ENCODE measurements around the gene SMARCA5.
"Not testable (repeated sequence)": the region's sequence is repeated elsewhere in the genome, so short reads cannot be mapped to it uniquely, and the experiment has no call there.

Gene SMARCA5, protein sequence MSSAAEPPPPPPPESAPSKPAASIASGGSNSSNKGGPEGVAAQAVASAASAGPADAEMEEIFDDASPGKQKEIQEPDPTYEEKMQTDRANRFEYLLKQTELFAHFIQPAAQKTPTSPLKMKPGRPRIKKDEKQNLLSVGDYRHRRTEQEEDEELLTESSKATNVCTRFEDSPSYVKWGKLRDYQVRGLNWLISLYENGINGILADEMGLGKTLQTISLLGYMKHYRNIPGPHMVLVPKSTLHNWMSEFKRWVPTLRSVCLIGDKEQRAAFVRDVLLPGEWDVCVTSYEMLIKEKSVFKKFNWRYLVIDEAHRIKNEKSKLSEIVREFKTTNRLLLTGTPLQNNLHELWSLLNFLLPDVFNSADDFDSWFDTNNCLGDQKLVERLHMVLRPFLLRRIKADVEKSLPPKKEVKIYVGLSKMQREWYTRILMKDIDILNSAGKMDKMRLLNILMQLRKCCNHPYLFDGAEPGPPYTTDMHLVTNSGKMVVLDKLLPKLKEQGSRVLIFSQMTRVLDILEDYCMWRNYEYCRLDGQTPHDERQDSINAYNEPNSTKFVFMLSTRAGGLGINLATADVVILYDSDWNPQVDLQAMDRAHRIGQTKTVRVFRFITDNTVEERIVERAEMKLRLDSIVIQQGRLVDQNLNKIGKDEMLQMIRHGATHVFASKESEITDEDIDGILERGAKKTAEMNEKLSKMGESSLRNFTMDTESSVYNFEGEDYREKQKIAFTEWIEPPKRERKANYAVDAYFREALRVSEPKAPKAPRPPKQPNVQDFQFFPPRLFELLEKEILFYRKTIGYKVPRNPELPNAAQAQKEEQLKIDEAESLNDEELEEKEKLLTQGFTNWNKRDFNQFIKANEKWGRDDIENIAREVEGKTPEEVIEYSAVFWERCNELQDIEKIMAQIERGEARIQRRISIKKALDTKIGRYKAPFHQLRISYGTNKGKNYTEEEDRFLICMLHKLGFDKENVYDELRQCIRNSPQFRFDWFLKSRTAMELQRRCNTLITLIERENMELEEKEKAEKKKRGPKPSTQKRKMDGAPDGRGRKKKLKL

GRCh38 chr4:143513314-143514168 lies at the start of gene SMARCA5:
Gene SMARCA5 (plus strand): TSS chr4:143513702. CDS start chr4:143513925, 223 bp downstream.
- peak; percentile 90 for DNase-seq (ENCODE audit: low read depth)

DNA sequence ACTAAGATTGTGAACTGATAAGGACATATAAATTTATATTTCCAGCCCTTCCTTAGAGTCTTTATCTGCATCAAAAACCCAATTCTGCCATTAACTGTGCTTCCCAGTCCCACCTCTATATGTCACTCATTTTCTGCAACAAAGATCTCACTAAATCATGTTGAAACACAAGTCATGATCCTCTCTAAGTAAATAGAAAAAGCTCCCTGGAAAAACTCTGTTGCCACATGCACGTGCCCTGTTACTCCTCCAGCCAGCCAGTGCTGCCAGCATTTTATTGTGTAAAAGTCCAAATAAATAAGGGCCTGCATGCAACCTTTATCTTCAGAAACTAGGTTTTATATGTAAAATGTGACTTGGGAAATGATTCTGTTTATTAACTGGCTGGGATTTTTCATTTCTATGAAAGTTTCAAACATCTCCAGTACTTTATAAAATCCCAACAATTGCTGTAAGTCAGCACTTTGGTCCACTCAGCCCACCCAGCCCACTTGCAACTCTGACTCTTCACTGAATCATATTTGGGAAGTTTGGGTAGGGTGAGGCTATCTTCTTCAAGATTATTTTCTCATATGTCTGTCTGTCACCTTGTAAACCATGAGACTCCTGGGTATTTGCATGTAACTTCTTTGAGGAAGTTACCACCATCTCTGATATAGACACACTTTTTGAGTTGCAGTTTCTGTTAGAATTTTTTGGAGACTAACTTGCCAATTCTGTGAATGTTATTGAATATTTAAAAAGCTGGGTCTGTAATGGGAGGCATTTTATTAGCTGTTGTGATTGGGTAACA lies 40.0 kb upstream of the SMARCA5 start:
- DNase-seq (ENCODE audit: low read depth): no peak

DNA sequence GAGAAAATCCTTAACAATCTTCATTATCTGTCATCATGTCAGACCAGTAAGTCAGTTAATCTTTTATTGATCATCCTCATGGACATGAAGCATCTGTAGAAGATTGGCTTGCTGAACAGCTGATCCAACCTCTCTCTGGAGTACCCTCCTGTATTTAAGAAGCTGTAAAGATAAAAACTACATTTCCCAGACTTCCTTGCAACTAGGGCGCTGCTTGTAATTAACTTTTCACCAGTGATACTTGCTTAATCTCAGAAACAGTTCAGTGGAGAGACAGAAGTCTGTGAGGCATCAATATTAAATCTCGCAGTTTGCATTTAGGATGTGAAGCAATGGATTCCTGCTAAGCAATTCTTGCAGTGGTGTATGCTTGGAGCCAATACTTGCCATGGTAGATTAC lies 36.0 kb upstream of the SMARCA5 start:
- no peak for DNase-seq (ENCODE audit: low read depth)

DNA sequence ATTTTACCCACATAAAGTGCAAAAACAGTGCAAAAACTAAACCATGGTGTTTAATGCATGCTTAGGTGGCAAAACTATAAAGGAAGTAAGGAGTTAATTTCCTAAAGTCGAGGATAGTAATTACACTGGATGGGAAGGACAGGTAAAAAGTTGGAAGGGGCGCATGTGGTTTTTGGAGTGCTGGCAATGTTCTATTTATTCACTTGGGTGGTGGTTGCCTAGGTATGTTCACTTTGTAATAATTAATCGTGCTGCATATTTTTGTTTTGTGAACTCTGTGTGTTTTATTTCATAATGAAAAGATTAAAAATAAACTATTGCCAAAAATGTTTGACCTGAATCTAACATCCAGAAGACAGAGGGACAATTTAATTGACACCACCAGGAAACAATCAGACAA lies 32.1 kb upstream of the SMARCA5 start:
- no peak for DNase-seq (ENCODE audit: low read depth)

DNA sequence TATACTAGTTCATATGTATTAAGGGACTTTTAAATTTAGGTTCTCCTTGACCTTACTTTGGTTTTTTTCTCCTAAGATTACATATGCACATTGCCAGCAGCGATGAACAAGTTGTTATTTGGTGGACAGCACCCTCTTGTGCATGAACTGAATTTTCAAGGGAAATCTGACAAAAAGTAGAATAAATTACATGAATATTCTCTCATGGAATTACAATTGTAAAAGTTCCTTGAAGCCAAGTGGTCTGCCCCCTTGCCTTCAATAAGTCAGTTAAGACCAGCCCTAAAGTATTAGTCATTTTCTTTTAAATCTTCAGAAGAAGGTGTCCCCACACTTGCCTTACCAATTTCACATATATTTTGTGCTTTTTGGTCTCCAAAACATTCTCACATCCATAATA lies 30.7 kb upstream of the SMARCA5 start:
- no peak for DNase-seq (ENCODE audit: low read depth)

DNA sequence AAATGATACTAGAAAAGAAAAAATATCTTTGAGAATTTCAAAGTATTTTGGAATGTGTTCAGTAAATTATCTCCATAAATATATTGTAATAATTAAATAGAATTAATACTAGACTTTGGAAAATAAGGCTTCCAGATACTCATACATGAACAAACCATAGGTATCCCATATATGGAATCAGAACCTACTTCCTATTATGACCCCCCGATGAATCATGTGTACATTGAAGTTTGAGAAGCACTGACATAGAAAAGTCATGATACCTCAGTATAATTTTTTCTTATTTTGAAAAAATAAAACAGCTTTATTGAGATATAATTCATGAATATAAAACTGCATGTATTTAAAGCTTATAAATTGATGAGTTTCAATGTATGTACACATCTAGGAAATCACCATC lies 27.2 kb upstream of the SMARCA5 start:
- no peak for DNase-seq (ENCODE audit: low read depth)

GRCh38 chr4:143488687-143489086 lies 24.8 kb upstream of the SMARCA5 start:
- no peak for DNase-seq (ENCODE audit: low read depth)

DNA sequence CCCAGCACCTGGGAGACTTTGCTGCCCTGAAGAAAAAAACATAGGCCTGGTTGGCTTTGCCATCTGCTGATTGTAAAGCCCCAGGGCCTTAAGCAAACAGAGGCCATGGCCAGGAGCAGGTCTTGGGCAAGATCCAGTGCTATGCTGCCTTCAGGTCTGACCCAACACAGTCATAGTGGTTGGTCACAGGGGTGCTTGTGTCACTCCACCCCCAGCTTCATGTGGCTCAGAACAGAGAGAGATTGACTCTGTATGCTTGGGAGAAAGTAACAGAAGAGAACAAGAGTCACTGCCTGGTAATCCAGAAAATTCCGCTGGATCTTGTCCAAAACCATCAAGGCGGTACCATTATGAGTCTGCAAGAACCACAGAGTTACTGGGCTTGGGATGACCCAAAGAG lies 24.4 kb upstream of the SMARCA5 start:
- no peak for DNase-seq (ENCODE audit: low read depth)

DNA sequence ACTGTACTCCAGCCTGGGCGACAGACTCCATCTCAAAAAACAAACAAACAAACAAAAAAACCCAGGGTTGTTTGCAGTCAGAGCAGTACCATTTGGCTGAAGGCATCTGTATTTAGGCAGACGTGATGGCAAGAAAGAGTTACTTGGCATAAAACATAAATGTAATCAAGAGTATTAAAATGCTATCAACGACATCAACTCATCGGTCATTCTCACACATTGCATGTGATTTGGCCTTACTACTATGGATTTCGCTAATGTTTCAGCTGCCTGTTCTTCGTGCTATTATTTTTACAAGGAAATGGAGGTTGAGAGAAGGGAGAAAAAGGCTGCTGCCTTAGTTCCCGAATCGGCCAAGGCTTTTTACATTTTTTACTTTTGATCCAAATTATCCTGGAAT lies 15.5 kb upstream of the SMARCA5 start:
- no peak for DNase-seq (ENCODE audit: low read depth)

- no peak for DNase-seq (ENCODE audit: low read depth)
Measured at GRCh38 chr4:143502231-143502630, 11.3 kb upstream of the SMARCA5 start.

GRCh38 chr4:143506031-143506430 lies 7.5 kb upstream of the SMARCA5 start:
- DNase-seq (ENCODE audit: low read depth): no peak

- DNase-seq (ENCODE audit: low read depth): no peak
Measured at GRCh38 chr4:143511906-143512305, 1.6 kb upstream of the SMARCA5 start.

DNA sequence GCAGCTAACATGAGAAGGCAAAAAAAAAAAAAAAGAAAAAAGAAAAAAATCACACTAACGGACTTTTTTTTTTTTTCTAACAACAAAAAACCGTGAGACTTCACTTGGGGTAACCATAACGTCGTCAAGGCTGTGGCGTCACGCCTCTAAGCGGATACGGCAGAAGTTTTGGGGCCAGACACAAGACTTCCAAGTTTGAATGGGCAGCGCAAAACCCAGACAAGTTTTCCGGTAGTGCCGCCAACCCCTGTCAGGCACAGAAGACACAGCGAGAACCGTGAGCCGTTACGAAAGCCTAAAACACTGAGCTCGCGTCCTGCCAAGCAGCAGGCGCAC lies 556 bp upstream of the SMARCA5 start:
- DNase-seq (ENCODE audit: low read depth): no peak

DNA sequence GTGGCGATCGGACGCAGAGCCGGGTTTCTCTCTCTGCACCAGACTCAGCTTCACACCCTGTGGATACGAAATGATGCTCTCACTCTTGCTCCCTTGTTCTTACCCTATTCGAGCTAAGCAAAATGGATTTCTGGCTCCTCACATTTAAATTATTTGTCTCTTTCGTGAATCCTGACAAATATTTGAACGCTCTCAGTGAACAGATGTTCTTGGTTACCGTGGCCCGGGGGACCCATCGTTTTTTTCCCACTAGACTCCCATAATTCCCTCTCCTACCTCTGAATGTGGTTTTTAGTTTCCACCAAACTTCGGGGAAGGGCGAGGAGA lies 630 bp downstream of the SMARCA5 start:
- DNase-seq (ENCODE audit: low read depth): no peak

- no peak for DNase-seq (ENCODE audit: low read depth)
Measured at GRCh38 chr4:143514497-143514896, 995 bp downstream of the SMARCA5 start.

GRCh38 chr4:143514901-143515300 lies 1.4 kb downstream of the SMARCA5 start:
- no peak for DNase-seq (ENCODE audit: low read depth)

- DNase-seq (ENCODE audit: low read depth): no peak
Measured at GRCh38 chr4:143515905-143516304, 2.4 kb downstream of the SMARCA5 start.

DNA sequence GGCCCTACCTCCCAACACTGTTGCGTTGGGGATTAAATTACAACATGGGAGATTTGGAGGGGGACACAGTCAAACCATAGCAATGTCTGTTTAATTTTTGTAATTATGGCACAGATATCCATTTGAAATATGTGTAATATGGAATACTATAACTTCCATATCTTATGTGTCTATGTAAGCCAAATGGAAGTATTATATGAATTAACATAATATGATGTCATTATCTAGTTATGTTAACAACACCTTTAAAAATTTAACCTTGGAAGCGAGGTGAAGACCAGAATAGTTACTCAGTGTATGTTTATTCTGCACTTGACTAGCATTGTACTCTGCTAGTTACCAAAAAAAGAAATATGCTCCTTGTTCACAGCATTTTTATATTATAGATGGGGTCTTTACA lies 4.3 kb downstream of the SMARCA5 start:
- no peak for DNase-seq (ENCODE audit: low read depth)

- no peak for DNase-seq (ENCODE audit: low read depth)
Measured at GRCh38 chr4:143524211-143524610, 10.7 kb downstream of the SMARCA5 start.

DNA sequence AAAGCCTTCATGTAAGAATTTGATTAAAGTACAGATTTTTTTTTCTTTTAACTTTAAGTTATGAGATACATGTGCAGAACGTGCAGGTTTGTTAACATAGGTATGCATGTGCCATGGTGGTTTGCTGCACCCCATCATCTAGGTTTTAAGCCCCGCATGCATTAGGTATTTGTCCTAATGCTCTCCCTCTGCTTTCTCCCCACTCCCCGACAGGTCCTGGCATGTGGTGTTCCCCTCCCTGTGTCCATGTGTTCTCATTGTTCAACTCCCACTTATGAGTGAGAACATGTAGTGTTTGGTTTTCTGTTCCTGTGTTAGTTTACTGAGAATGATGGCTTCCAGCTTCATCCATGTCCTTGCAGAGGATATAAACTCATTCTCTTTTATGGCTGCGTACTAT lies 14.5 kb downstream of the SMARCA5 start:
- not testable (repeated sequence) for DNase-seq (ENCODE audit: low read depth)

- no peak for DNase-seq (ENCODE audit: low read depth)
Measured at GRCh38 chr4:143531380-143531779, 17.9 kb downstream of the SMARCA5 start.
